SK-N-SH (cell line): Measurements from ENCODE around the gene UCMA.

Source experiments
- EZH2phosphoT487 ChIP-seq: fragments of 200-600 bp; sonication (generic); IDR thresholded peaks from 2 replicates; pipeline ENCODE4 v1.6.1; 2017; ENCODE audit warnings: low read depth, mixed run types, mild to moderate bottlenecking, antibody characterized with exemption, moderate library complexity, borderline replicate concordance
- POLR2AphosphoS5 ChIP-seq: IDR thresholded peaks from 2 replicates; pipeline ENCODE4 v1.6.1; 2012; ENCODE audit warnings: low read depth, low read length
- RFX5 ChIP-seq: IDR thresholded peaks from 2 replicates; pipeline ENCODE4 v1.6.1; 2012; ENCODE audit warnings: mild to moderate bottlenecking, improper control_type of control experiment, low read length
- RXRA ChIP-seq: IDR thresholded peaks from 2 replicates; pipeline ENCODE4 v1.4.0; 2012; ENCODE audit warnings: low read depth, mild to moderate bottlenecking, borderline replicate concordance
- SMC3 ChIP-seq: IDR thresholded peaks from 2 replicates; pipeline ENCODE4 v1.6.1; 2012; ENCODE audit warnings: low read depth, low read length, improper control_type of control experiment
- TAF1 ChIP-seq: IDR thresholded peaks from 2 replicates; pipeline ENCODE4 v1.6.1; 2012; ENCODE audit warnings: low read depth, mild to moderate bottlenecking, low read length, moderate library complexity, borderline replicate concordance
- TEAD4 ChIP-seq: IDR thresholded peaks from 2 replicates; pipeline ENCODE4 v1.4.0; 2012; ENCODE audit warnings: mild to moderate bottlenecking, borderline replicate concordance; ENCODE audit not compliant: insufficient read depth
- TF ChIP-seq, protein P1 (sequence below): fragments of 200-600 bp; sonication (generic); IDR thresholded peaks from 2 replicates; pipeline ENCODE4 v1.6.1; 2017; ENCODE audit warnings: antibody characterized with exemption, mild to moderate bottlenecking, moderate library complexity
- TF ChIP-seq, protein P2 (sequence below): IDR thresholded peaks from 2 replicates; pipeline ENCODE4; 2012
- TF ChIP-seq, protein P3 (sequence below): IDR thresholded peaks from 2 replicates; pipeline ENCODE4 v1.4.0; 2012; ENCODE audit warnings: low read depth
- TF ChIP-seq, protein P4 (sequence below): IDR thresholded peaks from 2 replicates; pipeline ENCODE4 v1.4.0; 2012; ENCODE audit warnings: low read depth, borderline replicate concordance
- TF ChIP-seq, protein P5 (sequence below): fragments of 150-350 bp; IDR thresholded peaks from 2 replicates; pipeline ENCODE4 v1.6.1; 2017; ENCODE audit warnings: antibody characterized with exemption, low read length, low read depth, borderline replicate concordance

DNA sequence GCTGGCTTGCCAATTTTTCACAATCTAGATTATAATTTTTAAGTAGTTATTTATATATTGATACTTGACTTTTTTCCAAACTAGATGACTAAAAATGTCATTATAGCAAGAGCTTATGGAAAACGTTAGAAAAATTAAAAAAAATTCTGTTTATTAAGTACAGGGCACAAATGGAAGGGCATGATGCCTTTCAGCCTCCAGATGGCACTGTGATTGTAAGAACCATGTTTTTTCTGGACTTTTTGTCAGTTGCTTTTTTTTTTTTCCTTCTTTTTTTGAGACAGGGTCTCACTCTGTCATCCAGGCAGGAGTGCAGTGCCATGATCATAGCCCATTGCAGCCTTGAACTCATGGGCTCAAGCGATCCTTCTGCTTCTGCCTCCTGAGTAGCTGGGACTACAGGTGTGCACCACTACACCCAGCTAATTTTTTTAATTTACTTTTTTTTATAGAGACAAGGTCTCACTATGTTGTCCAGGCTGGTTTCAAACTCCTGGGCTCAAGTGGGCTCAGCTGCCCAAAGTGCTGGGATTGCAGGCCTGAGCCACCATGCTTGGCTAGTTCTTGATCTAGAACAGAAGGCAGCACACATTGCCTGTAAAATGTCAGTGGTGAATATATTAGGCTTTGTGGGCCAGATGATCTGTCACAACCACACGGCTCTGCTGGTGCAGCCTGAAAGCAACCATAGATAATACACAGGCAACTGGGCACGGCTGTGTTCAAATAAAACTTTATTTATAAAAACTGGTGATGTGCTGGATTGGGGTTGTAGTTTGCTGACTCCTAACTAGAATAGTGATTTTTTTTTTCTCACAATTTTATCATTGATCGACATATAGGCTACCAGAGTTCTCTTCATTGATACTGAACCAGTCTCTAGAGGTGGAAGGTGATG is 27.4 kb downstream of the UCMA start:
- no peak for TF ChIP-seq RFX5
- TF ChIP-seq, protein P1, sequence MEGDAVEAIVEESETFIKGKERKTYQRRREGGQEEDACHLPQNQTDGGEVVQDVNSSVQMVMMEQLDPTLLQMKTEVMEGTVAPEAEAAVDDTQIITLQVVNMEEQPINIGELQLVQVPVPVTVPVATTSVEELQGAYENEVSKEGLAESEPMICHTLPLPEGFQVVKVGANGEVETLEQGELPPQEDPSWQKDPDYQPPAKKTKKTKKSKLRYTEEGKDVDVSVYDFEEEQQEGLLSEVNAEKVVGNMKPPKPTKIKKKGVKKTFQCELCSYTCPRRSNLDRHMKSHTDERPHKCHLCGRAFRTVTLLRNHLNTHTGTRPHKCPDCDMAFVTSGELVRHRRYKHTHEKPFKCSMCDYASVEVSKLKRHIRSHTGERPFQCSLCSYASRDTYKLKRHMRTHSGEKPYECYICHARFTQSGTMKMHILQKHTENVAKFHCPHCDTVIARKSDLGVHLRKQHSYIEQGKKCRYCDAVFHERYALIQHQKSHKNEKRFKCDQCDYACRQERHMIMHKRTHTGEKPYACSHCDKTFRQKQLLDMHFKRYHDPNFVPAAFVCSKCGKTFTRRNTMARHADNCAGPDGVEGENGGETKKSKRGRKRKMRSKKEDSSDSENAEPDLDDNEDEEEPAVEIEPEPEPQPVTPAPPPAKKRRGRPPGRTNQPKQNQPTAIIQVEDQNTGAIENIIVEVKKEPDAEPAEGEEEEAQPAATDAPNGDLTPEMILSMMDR = peak; percentile 70
- no peak for TF ChIP-seq TAF1
- TF ChIP-seq EZH2phosphoT487 = no peak
- TF ChIP-seq POLR2AphosphoS5 = no peak
- TF ChIP-seq, protein P2, sequence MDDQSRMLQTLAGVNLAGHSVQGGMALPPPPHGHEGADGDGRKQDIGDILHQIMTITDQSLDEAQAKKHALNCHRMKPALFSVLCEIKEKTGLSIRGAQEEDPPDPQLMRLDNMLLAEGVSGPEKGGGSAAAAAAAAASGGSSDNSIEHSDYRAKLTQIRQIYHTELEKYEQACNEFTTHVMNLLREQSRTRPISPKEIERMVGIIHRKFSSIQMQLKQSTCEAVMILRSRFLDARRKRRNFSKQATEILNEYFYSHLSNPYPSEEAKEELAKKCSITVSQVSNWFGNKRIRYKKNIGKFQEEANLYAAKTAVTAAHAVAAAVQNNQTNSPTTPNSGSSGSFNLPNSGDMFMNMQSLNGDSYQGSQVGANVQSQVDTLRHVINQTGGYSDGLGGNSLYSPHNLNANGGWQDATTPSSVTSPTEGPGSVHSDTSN = no peak
- TF ChIP-seq, protein P3, sequence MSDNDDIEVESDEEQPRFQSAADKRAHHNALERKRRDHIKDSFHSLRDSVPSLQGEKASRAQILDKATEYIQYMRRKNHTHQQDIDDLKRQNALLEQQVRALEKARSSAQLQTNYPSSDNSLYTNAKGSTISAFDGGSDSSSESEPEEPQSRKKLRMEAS = no peak
- TF ChIP-seq, protein P4, sequence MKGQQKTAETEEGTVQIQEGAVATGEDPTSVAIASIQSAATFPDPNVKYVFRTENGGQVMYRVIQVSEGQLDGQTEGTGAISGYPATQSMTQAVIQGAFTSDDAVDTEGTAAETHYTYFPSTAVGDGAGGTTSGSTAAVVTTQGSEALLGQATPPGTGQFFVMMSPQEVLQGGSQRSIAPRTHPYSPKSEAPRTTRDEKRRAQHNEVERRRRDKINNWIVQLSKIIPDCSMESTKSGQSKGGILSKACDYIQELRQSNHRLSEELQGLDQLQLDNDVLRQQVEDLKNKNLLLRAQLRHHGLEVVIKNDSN = no peak
- no peak for TF ChIP-seq RXRA
- TF ChIP-seq, protein P5, sequence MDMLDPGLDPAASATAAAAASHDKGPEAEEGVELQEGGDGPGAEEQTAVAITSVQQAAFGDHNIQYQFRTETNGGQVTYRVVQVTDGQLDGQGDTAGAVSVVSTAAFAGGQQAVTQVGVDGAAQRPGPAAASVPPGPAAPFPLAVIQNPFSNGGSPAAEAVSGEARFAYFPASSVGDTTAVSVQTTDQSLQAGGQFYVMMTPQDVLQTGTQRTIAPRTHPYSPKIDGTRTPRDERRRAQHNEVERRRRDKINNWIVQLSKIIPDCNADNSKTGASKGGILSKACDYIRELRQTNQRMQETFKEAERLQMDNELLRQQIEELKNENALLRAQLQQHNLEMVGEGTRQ = no peak
- no peak for TF ChIP-seq TEAD4
- TF ChIP-seq SMC3 = peak; percentile 39; the same call in 1 of the 2 replicates
